Cardiac septum (tissue), 1 donor: ENCODE measurements around the gene KCNQ2. TPM values are rescaled to one million over a fixed set of nuclear protein-coding genes. Genes with fewer than 3 reads are reported as not detected.
"Not testable (repeated sequence)": the region's sequence is repeated elsewhere in the genome, so short reads cannot be mapped to it uniquely, and the experiment has no call there.

Experiments used
- DNase-seq: peaks from one replicate; pipeline ENCODE4 v3.0.0-alpha.2; 2020; ENCODE audit warnings: low spot score
- intact Hi-C: fragments of 100-400 bp; cut with DNase I; formaldehyde crosslinking; loops from one replicate; pipeline ENCODE4 v1.14.0; 2022
- total RNA-seq: library from RNA; stranded (reverse); fragmentation: NEBNext Ultra II Directional; extraction: Animal tissue kit (Norgen Biotek cat#: 25700); gene quantifications from one replicate; pipeline ENCODE4 v1.2.1, GENCODE V29; 2021
- donor health status: DM: no; HTN: no; CAD: no.

Gene KCNQ2
- total RNA-seq, 1 donor from 2014 or later = 0.86 TPM

- DNase-seq = no peak
- intact Hi-C loops = loop anchor here (5.0 kb wide), 1 partner anchor 51 kb away; no protein-coding TSS in a partner anchor
Observed at GRCh38 chr20:63492982-63493381, 20.5 kb upstream of the KCNQ2 start.

DNA sequence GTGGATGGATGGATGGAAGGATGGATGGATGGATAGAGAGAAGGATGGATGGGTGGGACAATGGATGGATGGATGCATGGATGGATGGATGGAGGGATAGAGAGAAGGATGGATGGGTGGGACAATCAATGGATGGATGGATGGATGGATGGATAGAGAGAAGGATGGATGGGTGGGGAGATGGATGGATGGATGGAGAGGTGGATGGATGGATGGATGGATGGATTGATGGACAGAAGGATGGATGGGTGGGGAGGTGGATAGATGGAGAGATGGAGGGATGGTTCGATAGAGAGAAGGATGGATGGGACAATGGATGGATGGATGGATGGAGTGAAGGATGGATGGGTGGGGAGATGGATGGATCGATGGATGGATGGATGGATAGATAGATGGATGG lies 20.1 kb upstream of the KCNQ2 start:
- intact Hi-C loops = loop anchor here (5.0 kb wide), 1 partner anchor 50 kb away; no protein-coding TSS in a partner anchor
- no peak for DNase-seq

GRCh38 chr20:63491635-63492230 lies 19.3 kb upstream of the KCNQ2 start:
- intact Hi-C loops = loop anchor here (5.0 kb wide), 1 partner anchor 49 kb away; no protein-coding TSS in a partner anchor
- no peak for DNase-seq

GRCh38 chr20:63491078-63491477 lies 18.6 kb upstream of the KCNQ2 start:
- no peak for DNase-seq
- intact Hi-C loops = loop anchor here (5.0 kb wide), 1 partner anchor 49 kb away; no protein-coding TSS in a partner anchor

DNA sequence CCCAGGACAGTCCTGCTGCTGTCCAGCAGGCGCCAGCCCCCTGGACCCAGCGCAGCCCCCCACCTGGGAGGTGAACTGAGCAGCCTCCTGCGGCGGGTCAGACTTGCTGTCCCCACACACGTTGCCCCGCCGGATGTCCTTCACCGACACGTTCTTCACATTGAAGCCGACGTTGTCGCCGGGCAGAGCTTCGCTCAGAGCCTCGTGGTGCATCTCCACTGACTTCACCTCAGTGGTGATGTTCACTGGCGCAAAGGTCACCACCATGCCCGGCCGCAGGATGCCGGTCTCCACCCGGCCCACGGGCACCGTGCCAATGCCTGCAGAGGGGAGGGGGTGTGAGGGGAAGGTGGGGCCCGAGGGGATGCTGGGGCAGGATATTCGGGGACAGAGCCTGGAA lies 18.0 kb upstream of the KCNQ2 start:
- no peak for DNase-seq
- intact Hi-C loops = loop anchor here (5.0 kb wide), 1 partner anchor 48 kb away; no protein-coding TSS in a partner anchor

- intact Hi-C loops = no loop called here
- no peak for DNase-seq
Observed at GRCh38 chr20:63488315-63489251, 16.1 kb upstream of the KCNQ2 start.

DNA sequence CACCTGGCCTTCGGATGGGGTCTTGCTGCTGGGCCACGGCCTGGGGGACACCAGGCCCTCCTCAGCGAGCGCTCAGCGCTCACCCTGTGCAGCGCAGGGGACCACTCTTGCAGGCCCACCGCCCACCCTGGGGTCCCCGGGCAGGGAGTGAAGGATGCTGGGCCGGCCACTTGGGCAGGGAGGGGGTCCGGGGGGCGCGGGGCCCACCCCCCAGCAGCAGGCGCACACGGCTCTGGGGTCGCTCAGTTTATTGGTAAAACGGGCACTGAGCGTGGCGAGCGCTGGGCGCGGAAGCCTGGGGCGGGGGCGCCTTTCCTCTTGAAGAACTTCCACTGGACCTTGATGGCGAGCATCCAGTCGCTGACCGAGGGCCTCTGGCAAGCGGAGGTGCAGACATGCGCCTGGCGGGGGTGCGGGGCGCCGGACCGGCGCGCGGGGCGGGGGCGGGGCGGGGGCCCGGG lies 15.4 kb upstream of the KCNQ2 start:
- DNase-seq = no peak
- intact Hi-C loops = no loop called here

- intact Hi-C loops = no loop called here
- no peak for DNase-seq
Observed at GRCh38 chr20:63487116-63487764, 14.8 kb upstream of the KCNQ2 start.

DNA sequence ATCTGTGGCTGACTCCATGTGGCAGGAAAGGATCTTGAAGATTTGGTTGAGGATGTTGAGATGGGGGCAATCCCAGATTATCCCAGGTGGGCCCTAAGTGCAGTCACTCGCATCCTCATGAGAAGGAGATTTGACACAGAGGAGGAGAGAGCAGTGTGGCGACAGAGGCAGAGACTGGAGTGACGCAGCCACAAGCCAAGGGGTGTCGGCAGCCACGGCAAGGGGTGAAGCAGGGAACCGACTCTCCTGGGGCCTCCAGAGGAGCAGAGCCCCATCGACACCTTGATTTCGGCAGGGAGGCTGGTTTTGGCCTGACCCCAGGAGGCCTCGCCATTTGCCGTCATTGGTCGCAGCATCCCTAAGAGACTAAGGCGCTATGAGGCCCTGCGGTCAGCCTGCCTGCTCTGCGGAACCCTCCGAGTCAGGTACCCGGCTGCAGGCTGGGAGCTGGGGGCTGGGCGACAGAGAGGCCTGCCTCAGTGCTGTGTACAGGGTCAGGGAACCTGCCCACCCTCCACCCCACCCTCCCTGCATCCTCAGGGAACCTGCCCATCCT lies 13.9 kb upstream of the KCNQ2 start:
- DNase-seq = no peak

DNA sequence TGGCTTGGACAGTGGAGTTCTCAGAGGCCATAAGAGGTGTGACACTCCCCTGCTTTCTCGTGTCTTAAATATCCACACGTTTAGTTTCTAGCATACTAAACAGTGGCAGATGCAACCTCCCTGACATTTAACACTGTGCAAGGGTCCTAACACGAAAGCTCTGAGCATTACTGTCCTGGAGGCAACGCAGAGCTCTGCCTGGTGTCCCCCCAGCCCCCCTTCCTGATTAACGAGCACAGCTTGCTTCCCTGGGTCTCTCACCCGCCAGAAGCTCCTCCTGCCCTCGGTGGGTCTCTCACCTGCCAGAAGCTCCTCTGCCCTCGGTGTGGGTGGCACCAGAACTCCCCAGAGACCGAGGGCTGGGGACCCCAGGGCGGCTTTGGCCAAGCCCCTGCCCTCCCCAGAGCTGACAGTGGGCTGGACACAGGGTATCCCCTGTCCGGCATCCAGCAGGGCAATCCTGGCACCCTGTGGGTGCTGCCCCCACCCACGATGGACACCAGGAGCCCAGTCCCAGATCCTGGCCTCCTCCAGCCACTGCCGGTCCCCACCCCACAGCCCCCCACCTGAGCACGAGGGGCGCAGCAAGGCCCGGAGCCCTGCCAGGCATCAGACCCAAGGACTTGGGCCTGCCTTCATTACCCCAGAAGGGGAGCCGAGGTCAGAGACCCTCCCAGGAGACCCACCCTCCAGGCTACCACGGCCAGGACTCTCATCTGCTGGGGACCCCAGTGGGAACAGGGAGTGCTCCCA lies 12.4 kb upstream of the KCNQ2 start:
- DNase-seq = no peak
- intact Hi-C loops = no loop called here

More for the DNA sequence above, 13.9 kb upstream of the KCNQ2 start:
- intact Hi-C loops = no loop called here

DNA sequence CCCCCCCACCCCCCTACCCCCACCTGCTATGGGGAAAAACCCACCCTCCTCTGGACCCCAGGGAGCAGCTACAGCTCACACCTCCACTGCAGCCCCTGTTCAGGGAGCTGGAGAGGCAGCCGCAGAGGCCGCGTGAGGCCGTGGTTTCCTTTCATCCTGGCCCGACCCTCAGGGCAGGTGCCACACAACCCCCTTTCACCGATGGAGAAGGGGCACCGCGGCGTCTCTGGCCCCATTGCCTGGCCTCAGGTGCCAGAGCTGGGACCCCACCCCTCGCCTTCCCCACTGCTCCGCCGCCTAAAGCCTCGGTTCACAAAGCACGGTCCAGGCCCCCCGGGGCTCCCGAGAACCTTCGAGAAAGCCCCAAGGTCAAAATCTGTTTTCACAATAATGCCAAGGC lies 11.8 kb upstream of the KCNQ2 start:
- intact Hi-C loops = no loop called here
- DNase-seq = no peak

DNA sequence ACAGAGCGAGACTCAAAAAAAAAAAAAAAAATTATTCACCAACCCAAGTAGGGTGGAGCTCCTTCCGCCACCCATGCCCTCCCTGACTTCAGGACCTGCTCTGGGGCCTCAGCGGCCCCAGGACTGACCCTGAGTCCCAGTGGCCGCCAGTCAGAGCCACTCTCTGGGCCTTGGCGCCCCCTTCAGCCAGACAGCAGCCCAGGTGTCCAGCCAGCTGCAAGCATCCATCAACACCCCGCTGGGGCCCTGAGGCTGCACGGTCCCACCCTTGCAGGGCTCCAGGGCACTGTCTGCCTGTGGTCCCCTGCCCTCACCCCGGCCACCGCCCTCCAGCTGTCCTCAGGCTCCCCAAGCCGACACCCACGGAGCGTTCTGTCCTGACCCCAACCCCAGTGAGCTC lies 11.4 kb upstream of the KCNQ2 start:
- intact Hi-C loops = no loop called here
- DNase-seq = no peak

- intact Hi-C loops = no loop called here
- no peak for DNase-seq
Observed at GRCh38 chr20:63482021-63482587, 9.6 kb upstream of the KCNQ2 start.

DNA sequence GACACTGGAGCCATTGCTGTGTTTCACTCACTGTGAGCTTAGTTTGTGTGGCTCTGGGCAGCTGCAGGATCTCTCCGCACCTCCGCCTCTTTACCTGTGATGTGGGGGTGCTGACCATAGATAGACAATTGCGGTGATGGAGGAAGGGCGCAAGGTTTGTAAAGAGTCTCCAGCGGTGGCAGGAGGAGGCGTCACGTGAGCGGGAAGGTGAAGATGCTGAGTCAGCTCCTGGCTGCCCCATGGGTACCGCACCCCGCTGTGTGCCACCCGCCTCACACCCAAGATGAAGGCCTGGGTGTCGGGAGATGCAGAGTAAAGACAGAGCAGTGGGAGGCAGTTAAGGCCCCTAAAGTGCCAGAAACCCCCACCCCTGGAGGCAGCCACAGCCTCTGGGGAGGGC lies 9.0 kb upstream of the KCNQ2 start:
- intact Hi-C loops = no loop called here
- DNase-seq = no peak

DNA sequence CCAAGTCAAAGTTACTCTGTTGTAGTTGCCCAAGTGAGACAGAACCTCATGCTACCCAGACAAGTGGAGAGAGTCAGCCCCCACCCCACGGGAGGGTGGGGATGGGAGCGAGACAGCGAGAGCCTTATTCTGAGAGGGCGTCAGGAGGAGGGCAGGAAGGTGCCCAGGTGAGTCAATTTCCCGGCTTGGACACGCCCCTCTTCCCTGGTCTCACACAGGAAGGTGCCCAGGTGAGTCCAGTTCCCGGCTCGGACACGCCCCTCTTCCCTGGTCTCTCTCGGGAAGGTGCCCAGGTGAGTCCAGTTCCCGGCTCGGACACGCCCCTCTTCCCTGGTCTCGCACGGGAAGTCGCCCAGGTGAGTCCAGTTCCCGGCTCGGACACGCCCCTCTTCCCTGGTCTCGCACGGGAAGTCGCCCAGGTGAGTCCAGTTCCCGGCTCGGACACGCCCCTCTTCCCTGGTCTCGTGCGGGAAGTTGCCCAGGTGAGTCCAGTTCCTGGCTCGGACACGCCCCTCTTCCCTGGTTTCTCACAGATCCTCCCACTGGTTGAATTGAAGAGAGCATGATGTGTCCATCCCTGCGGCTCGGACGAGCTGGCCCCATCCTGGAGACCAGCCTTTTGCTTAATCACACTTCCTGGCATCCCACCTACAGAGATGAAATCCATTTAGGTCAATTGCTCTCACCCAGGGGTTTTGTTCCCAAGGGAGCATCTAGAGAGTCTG lies 7.4 kb upstream of the KCNQ2 start:
- intact Hi-C loops, DNase-seq: not testable (repeated sequence)

DNA sequence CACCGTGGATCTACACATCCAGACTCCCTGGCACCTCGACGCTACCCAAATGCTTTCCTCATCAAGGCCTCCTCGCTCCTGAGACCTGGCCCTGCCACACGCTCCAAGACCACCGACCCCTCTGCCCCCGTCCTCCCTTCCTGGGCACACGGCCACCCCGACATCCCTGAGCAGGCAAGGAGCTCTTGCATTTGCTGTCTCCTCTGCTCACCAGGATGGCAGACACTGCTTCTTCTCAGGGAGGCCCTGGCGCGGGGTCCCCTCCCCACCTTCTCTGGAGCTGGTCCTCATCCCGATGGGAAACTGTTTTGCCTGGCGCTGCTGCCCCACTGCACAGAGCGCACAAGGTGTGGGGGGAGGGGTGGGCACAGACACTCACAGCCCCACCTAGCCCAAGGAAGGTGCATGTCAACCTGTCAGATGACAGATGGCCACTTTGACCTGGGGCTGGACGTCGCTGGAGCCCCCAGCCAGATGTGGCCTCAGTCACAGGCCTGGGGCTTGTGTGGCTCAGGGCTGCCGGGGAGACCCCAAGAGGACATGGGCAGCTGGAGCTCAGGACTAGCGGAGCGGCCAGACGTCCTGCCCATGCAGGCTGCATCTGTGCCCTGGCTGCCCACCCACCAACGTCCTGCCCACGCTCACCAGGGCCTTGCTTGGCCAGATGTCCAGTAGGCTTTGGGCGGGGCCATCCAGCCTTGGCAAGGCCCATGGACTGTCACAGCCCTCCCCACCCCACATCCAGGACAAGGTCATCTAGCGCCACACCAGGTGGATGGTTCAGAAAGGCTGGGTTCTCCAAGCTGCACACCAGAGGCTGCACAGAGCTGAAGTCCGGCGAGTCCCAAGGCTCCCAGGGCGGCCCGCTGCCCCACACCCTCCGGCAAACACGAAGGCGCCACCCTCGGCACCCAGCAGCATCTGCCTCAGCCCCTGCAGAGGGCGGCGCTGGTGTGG lies 6.2 kb upstream of the KCNQ2 start:
- intact Hi-C loops = no loop called here
- DNase-seq = no peak

DNA sequence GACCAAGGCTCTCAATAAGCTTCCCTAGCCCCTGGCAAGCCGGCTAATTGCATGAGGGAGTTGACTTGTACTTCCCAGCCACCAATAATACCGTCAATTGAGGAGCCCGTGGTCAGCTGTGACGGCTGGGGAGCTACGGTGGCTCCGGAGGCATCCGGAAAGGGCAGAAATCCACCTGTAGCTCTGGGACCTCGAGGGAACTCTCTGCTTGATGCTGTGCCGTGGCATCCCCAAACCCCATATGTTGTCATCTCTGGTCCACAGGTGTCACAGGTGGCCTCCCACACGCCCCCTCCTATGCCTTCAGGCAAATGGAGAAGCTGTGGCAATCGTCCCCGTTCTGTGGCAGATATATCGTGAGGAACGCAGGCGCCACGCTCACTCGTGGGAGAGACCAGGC lies 5.5 kb upstream of the KCNQ2 start:
- DNase-seq = no peak
- intact Hi-C loops = no loop called here
